Measurements from ENCODE around the gene WDR64.
"Not testable (repeated sequence)": the region's sequence is repeated elsewhere in the genome, so short reads cannot be mapped to it uniquely, and the experiment has no call there.

The WDR64 gene

GRCh38 chr1:241658081-241658793, 6.2 kb downstream of the WDR64 start:
- ChIA-PET POLR2A (no interaction called here), CTCF (no interaction called here)
- DNase-seq (ENCODE audit: extremely low spot score): no peak
- TF ChIP-seq, protein P1, sequence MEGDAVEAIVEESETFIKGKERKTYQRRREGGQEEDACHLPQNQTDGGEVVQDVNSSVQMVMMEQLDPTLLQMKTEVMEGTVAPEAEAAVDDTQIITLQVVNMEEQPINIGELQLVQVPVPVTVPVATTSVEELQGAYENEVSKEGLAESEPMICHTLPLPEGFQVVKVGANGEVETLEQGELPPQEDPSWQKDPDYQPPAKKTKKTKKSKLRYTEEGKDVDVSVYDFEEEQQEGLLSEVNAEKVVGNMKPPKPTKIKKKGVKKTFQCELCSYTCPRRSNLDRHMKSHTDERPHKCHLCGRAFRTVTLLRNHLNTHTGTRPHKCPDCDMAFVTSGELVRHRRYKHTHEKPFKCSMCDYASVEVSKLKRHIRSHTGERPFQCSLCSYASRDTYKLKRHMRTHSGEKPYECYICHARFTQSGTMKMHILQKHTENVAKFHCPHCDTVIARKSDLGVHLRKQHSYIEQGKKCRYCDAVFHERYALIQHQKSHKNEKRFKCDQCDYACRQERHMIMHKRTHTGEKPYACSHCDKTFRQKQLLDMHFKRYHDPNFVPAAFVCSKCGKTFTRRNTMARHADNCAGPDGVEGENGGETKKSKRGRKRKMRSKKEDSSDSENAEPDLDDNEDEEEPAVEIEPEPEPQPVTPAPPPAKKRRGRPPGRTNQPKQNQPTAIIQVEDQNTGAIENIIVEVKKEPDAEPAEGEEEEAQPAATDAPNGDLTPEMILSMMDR (IDR thresholded peaks at IDR 0.05; ENCODE audit: control extremely low read depth, extremely low read depth, low read depth, missing control alignments): no peak

DNA sequence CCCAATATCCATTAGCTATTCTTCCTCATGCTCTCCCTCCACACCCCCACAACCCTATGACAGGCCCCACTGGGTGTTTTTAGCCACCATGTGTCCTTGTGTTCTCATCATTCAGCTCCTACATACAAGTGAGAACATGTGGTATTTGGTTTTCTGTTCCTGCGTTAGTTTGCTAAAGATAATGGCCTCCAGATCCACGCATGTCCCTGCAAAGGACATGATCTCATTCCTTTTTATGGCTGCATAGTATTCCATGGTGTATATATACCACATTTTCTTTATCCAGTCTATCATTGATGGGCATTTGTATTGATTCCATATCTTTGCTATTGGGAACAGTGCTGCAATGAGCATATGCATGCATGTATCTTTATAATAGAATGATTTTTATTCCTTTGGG, 6.9 kb downstream of the WDR64 start:
- DNase-seq (ENCODE audit: extremely low spot score); CTCF ChIA-PET; POLR2A ChIA-PET: not testable (repeated sequence)

DNA sequence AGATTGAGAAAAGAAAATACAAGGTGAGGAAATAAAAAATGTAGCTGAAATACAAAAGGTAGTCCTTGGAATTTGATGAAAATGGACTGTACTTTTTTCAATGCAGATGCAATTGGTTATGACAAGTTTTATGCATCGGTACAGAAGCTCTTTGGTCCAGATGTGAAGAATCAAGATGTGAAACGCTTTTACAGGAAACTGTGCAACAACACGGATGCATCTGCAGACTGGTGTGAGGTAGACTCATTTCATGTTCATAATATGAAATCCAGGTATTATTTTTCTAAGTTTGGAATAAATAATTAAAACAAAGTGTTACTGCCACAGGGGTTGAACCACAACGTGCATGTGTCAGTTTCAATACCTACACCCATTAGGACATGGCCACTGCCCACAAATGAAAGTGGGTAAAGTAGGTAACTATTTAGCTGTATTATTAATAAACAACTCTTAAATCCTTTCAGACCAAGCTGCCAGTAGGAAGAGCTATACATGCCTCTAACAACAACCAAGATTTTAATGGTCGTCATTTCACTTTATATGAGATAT, 8.4 kb downstream of the WDR64 start:
- CTCF ChIA-PET: interaction anchor here (0.8 to 1.4 kb wide), 2 partner anchors 9 to 15 kb away, joined by 3 to 5 read pairs; no protein-coding TSS in a partner anchor
- POLR2A ChIA-PET: no interaction called here
- TF ChIP-seq, protein P1 (IDR thresholded peaks at IDR 0.05; ENCODE audit: control extremely low read depth, extremely low read depth, low read depth, missing control alignments): no peak
- no peak for DNase-seq (ENCODE audit: extremely low spot score)

- CTCF ChIA-PET: interaction anchor here (2.5 kb wide), 1 partner anchor 13 kb away, joined by 9 read pairs; no protein-coding TSS in a partner anchor
- no peak for DNase-seq (ENCODE audit: extremely low spot score)
- TF ChIP-seq, protein P1 (IDR thresholded peaks at IDR 0.05; ENCODE audit: control extremely low read depth, extremely low read depth, low read depth, missing control alignments): no peak
- POLR2A ChIA-PET: no interaction called here
Observed at GRCh38 chr1:241666419-241666818, 14.3 kb downstream of the WDR64 start.

DNA sequence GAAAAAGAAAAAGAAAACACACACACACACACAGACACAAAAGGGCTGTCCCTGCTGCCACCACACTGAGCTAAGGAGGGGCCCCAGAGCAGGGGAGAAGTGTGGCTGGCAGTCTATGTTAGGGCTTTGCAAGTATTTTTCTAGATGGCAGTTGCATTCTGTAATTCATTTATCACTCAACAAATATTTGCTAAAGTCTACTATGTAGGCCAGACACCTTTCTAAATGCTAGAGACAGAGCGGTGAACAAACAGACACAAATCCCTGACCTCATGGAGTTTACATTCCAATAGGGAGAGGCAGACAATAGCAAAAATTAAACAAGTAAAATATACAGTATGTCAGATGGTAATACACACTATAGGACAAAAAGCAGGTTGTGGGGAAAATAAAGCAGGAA, 20.2 kb downstream of the WDR64 start:
- no peak for DNase-seq (ENCODE audit: extremely low spot score)
- CTCF ChIA-PET: interaction anchor here (1.7 kb wide), 1 partner anchor 11 kb away, joined by 4 read pairs; no protein-coding TSS in a partner anchor
- POLR2A ChIA-PET: no interaction called here
- TF ChIP-seq, protein P1 (IDR thresholded peaks at IDR 0.05; ENCODE audit: control extremely low read depth, extremely low read depth, low read depth, missing control alignments): no peak

DNA sequence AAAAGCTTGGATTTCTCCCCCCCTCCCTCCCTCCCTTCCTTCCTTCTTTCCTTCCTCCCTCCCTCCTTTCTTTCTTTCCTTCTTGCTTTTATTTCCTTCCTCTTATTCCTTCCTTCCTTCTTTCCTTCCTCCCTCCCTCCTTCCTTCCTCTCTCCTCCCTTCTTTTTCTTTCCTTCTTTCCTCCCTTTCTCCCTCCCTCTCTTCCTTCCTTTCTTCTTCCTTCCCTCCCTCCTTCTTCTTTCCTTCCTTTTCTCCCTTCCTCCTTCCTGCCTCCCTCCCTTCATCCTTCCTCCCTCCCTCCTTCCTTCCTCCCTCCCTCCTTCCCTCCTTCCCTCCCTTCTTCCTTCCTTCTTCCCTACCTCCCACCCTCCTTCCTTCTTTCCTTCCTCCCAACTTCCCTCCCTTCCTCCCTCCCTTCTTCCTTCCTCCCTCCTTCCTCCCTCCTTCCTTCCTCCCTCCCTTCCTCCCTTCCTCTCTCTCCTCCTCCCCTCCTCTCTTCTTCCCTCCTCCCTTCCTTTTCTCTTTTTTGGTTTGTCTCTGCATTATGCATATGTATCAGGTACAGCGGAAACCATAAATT, 22.8 kb downstream of the WDR64 start:
- POLR2A ChIA-PET: no interaction called here
- CTCF ChIA-PET: interaction anchor here (1.6 kb wide), 1 partner anchor 64 kb away, joined by 4 read pairs; no protein-coding TSS in a partner anchor
- no peak for DNase-seq (ENCODE audit: extremely low spot score)
- TF ChIP-seq, protein P1 (IDR thresholded peaks at IDR 0.05; ENCODE audit: control extremely low read depth, extremely low read depth, low read depth, missing control alignments): no peak

GRCh38 chr1:241675983-241676382, 23.9 kb downstream of the WDR64 start:
- TF ChIP-seq, protein P1 (IDR thresholded peaks at IDR 0.05; ENCODE audit: control extremely low read depth, extremely low read depth, low read depth, missing control alignments): no peak
- POLR2A ChIA-PET: no interaction called here
- CTCF ChIA-PET: interaction anchor here (0.9 kb wide), 1 partner anchor 16 kb away, joined by 3 read pairs; no protein-coding TSS in a partner anchor
- DNase-seq (ENCODE audit: extremely low spot score): no peak
